Gastrocnemius medialis (tissue), 4 donors: ENCODE measurements around the gene MRPS22. TPM values are rescaled to one million over a fixed set of nuclear protein-coding genes. Genes with fewer than 3 reads are reported as not detected.

Source experiments
- ATAC-seq, 2 donors: fragments of 150-250 bp; one replicate each; pipeline ENCODE4 v1.9.1; 2016
- DNase-seq, 2 donors: peaks; one replicate each; pipeline ENCODE4 v3.0.0-alpha.2; 2019
- H3K27ac ChIP-seq, 4 donors: fragments of 200-600 bp; sonication (generic); 1 replicate in 1 of 4; 2 replicates in 3 of 4; pipeline ENCODE4 v1.5.1; 2016 to 2018; ENCODE audit warnings: mild to moderate bottlenecking in 2 of 4, moderate library complexity in 1 of 4
- H3K27me3 ChIP-seq, 3 donors: fragments of 200-600 bp; sonication (generic) in 2 of 3; 1 replicate in 1 of 3; 2 replicates in 2 of 3; pipeline versions ENCODE4 v1.5.1 to v1.6.0; 2016 to 2019; ENCODE audit warnings: mild to moderate bottlenecking in 1 of 3, moderate library complexity in 1 of 3
- H3K36me3 ChIP-seq, 2 donors: fragments of 200-600 bp; sonication (generic) in 1 of 2; one replicate each; pipeline ENCODE4 v1.5.1; 2017 to 2018
- H3K4me1 ChIP-seq, 2 donors: fragments of 200-600 bp; sonication (generic) in 1 of 2; one replicate each; pipeline ENCODE4 v1.5.1; 2016 to 2017; ENCODE audit warnings: mild to moderate bottlenecking in 2 of 2
- H3K4me3 ChIP-seq, 4 donors: fragments of 200-600 bp; sonication (generic) in 3 of 4; 1 replicate in 1 of 4; 2 replicates in 3 of 4; pipeline ENCODE4 v1.5.1; 2016 to 2019; ENCODE audit warnings: mild to moderate bottlenecking in 2 of 4
- H3K9me3 ChIP-seq, 3 donors: fragments of 200-600 bp; sonication (generic) in 2 of 3; 1 replicate in 1 of 3; 2 replicates in 2 of 3; pipeline ENCODE4 v1.5.1; 2016 to 2019
- CTCF ChIP-seq, 5 experiments: fragments of 450-650 bp in 3 of 5; fragments of 200-600 bp in 2 of 5; sonication (generic) in 2 of 5; IDR thresholded peaks in 4 of 5; conservative IDR thresholded peaks in 1 of 5; 1 replicate in 4 of 5; 2 replicates in 1 of 5; pipeline ENCODE4 v1.5.1; 2016 to 2019; ENCODE audit warnings: antibody characterized with exemption in 5 of 5, mild to moderate bottlenecking in 3 of 5, moderate library complexity in 3 of 5
- POLR2A ChIP-seq, 2 donors: fragments of 450-650 bp; IDR thresholded peaks; one replicate each; pipeline ENCODE4 v1.6.1; 2017; ENCODE audit warnings: antibody characterized with exemption in 2 of 2, mild to moderate bottlenecking in 2 of 2, moderate library complexity in 2 of 2
- in situ Hi-C, 4 donors: fragments of 200-750 bp; cut with MboI; loops; one replicate each; pipeline versions ENCODE4 v1.15.0 to v1.8.0; 2017; ENCODE audit warnings: low sequenced_read_pairs in 4 of 4
- intact Hi-C: fragments of 100-400 bp; cut with DNase I; formaldehyde crosslinking; loops from one replicate; pipeline ENCODE4 v1.15.1; 2023; ENCODE audit warnings: low total_unique reads
- total RNA-seq, 4 donors: library from RNA; depleted of rRNA; stranded (reverse); fragments of >200 nt; gene quantifications; one replicate each; pipeline versions ENCODE4 v1.1.0 to v1.2.3, GENCODE V29; 2016

The MRPS22 gene
- total RNA-seq, 4 donors from 2014 or later = 96.4 to 140 (median 116) TPM

- DNase-seq = no peak
- in situ Hi-C loops (no loop called here), intact Hi-C loops (no loop called here)
- Histone ChIP-seq H3K27ac (no peak overlapping the region), H3K27me3 (no peaks in the 10 kb centered on the region), H3K36me3 (peaks cover 3 to 97% of the 10 kb centered on the region in 2 donors), H3K4me1 (no peaks in the 10 kb centered on the region), H3K4me3 (no peak overlapping the region), H3K9me3 (no peaks in the 10 kb centered on the region)
- no peak for TF ChIP-seq POLR2A (IDR thresholded peaks at IDR 0.05)
- TF ChIP-seq CTCF (IDR thresholded peaks at IDR 0.05 in 4 of 5, conservative IDR thresholded peaks at IDR 0.05 in 1 of 5) = peak in 3 of 5 experiments; percentile 12 to 26 (median 17)
- peak in 1 of 2 donors; percentile 49 for ATAC-seq
Measured at GRCh38 chr3:139353920-139354556, 10.2 kb downstream of the MRPS22 start.

- intact Hi-C loops = no loop called here
- in situ Hi-C loops = no loop called here
- peaks cover 3 to 97% of the 10 kb centered on the region in 2 donors for H3K36me3 ChIP-seq
Measured at GRCh38 chr3:139354661-139355060, 10.8 kb downstream of the MRPS22 start.

GRCh38 chr3:139355476-139355875 is 11.7 kb downstream of the MRPS22 start:
- no peak for DNase-seq
- Histone ChIP-seq H3K9me3 (no peaks in the 10 kb centered on the region), H3K4me1 (no peaks in the 10 kb centered on the region), H3K27ac (no peak overlapping the region), H3K36me3 (peaks cover 3 to 99% of the 10 kb centered on the region in 2 donors), H3K27me3 (no peaks in the 10 kb centered on the region), H3K4me3 (no peak overlapping the region)
- TF ChIP-seq POLR2A (IDR thresholded peaks at IDR 0.05) (no peak), CTCF (IDR thresholded peaks at IDR 0.05 in 4 of 5, conservative IDR thresholded peaks at IDR 0.05 in 1 of 5) (no peak)
- intact Hi-C loops (no loop called here), in situ Hi-C loops (no loop called here)
- ATAC-seq = no peak

More at GRCh38 chr3:139354661-139355060, 10.8 kb downstream of the MRPS22 start:
- no peaks in the 10 kb centered on the region for H3K4me1 ChIP-seq
- H3K27ac ChIP-seq = no peak overlapping the region
- H3K9me3 ChIP-seq = no peaks in the 10 kb centered on the region
- H3K4me3 ChIP-seq = no peak overlapping the region
- no peak for DNase-seq
- TF ChIP-seq CTCF (IDR thresholded peaks at IDR 0.05 in 4 of 5, conservative IDR thresholded peaks at IDR 0.05 in 1 of 5) (no peak), POLR2A (IDR thresholded peaks at IDR 0.05) (no peak)
- ATAC-seq = no peak
- H3K27me3 ChIP-seq = no peaks in the 10 kb centered on the region

GRCh38 chr3:139355891-139356290 is 12.1 kb downstream of the MRPS22 start:
- Histone ChIP-seq H3K9me3 (no peaks in the 10 kb centered on the region), H3K27ac (no peak overlapping the region), H3K27me3 (no peaks in the 10 kb centered on the region), H3K4me3 (no peak overlapping the region), H3K36me3 (peaks cover 3 to 99% of the 10 kb centered on the region in 2 donors), H3K4me1 (no peaks in the 10 kb centered on the region)
- DNase-seq (no peak), ATAC-seq (no peak)
- intact Hi-C loops (no loop called here), in situ Hi-C loops (no loop called here)
- TF ChIP-seq CTCF (IDR thresholded peaks at IDR 0.05 in 4 of 5, conservative IDR thresholded peaks at IDR 0.05 in 1 of 5) (no peak), POLR2A (IDR thresholded peaks at IDR 0.05) (no peak)

GRCh38 chr3:139357899-139358298 is 14.1 kb downstream of the MRPS22 start:
- in situ Hi-C loops (no loop called here), intact Hi-C loops (no loop called here)
- no peaks in the 10 kb centered on the region for H3K27me3 ChIP-seq
- ATAC-seq (no peak), DNase-seq (no peak)
- H3K4me3 ChIP-seq = no peak overlapping the region
- peaks cover 3 to 96% of the 10 kb centered on the region in 2 donors for H3K36me3 ChIP-seq
- H3K9me3 ChIP-seq = no peaks in the 10 kb centered on the region
- TF ChIP-seq POLR2A (IDR thresholded peaks at IDR 0.05) = no peak
- TF ChIP-seq CTCF (IDR thresholded peaks at IDR 0.05 in 4 of 5, conservative IDR thresholded peaks at IDR 0.05 in 1 of 5) = no peak
- H3K4me1 ChIP-seq = no peaks in the 10 kb centered on the region
- H3K27ac ChIP-seq = no peak overlapping the region
